OCI-LY1 (cell line): ENCODE data around the gene EPHA1.

Experiments
- CTCF ChIP-seq: fragments of 200-600 bp; sonication (generic), shearing (Covaris generic); IDR thresholded peaks from 2 replicates; pipeline ENCODE4 v1.5.1; 2017; ENCODE audit warnings: mild to moderate bottlenecking, antibody characterized with exemption, low read length, moderate library complexity, mixed read lengths
- EZH2 ChIP-seq: fragments of 200-600 bp; sonication (generic), shearing (Covaris generic); IDR thresholded peaks from 2 replicates; pipeline ENCODE4 v1.8.0; 2017; ENCODE audit warnings: borderline replicate concordance, mixed run types, mild to moderate bottlenecking, antibody characterized with exemption, low read length, moderate library complexity, mixed read lengths

GRCh38 chr7:143397710-143398530 is 10.7 kb downstream of the EPHA1 start:
- TF ChIP-seq CTCF (no peak), EZH2 (no peak)
